ENCODE data around the gene CHKB. TPM values are rescaled to one million over a fixed set of nuclear protein-coding genes. Genes with fewer than 3 reads are reported as not detected.

The CHKB gene
- total and polyA plus RNA-seq, 10 of the 15 experiments (the other 5 are each of a cell fraction or from before 2014, with no cell fraction given): 10.0 to 93.9 (median 57.0) TPM

- TF ChIP-seq RAD21 (IDR thresholded peaks at IDR 0.05; ENCODE audit: insufficient read depth, low read depth, low read length) (peak; percentile 70), RFX5 (IDR thresholded peaks at IDR 0.05; ENCODE audit: low read depth, low read length) (no peak), ZSCAN29 (IDR thresholded peaks at IDR 0.05) (no peak), ATF7 (IDR thresholded peaks at IDR 0.05; ENCODE audit: low read depth) (no peak), TAF1 (IDR thresholded peaks at IDR 0.05; ENCODE audit: borderline replicate concordance, low read depth, low read length) (peak; percentile 52; the same call in 1 of the 2 replicates), ZZZ3 (IDR thresholded peaks at IDR 0.05; ENCODE audit: control insufficient read depth, insufficient read length, low read depth) (no peak), NFYA (IDR thresholded peaks at IDR 0.05; ENCODE audit: borderline replicate concordance, low read depth, low read length) (no peak), CHD4 (IDR thresholded peaks at IDR 0.05) (no peak), E4F1 (IDR thresholded peaks at IDR 0.05; ENCODE audit: borderline replicate concordance, partially characterized antibody) (no peak), CTCF (IDR thresholded peaks at IDR 0.05 in 2 of 3, conservative IDR thresholded peaks at IDR 0.05 in 1 of 3; ENCODE audit: control insufficient read depth in 2 of 3, extremely low read depth in 1 of 3, insufficient read depth in 1 of 3, low read depth in 3 of 3, low read length in 3 of 3) (peak; percentile 92 to 94 (median 92)), PAX8 (IDR thresholded peaks at IDR 0.05) (no peak)
- TF ChIP-seq, protein P1, sequence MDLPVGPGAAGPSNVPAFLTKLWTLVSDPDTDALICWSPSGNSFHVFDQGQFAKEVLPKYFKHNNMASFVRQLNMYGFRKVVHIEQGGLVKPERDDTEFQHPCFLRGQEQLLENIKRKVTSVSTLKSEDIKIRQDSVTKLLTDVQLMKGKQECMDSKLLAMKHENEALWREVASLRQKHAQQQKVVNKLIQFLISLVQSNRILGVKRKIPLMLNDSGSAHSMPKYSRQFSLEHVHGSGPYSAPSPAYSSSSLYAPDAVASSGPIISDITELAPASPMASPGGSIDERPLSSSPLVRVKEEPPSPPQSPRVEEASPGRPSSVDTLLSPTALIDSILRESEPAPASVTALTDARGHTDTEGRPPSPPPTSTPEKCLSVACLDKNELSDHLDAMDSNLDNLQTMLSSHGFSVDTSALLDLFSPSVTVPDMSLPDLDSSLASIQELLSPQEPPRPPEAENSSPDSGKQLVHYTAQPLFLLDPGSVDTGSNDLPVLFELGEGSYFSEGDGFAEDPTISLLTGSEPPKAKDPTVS (IDR thresholded peaks at IDR 0.05; ENCODE audit: low read depth, low read length): no peak
- TF ChIP-seq, protein P2, sequence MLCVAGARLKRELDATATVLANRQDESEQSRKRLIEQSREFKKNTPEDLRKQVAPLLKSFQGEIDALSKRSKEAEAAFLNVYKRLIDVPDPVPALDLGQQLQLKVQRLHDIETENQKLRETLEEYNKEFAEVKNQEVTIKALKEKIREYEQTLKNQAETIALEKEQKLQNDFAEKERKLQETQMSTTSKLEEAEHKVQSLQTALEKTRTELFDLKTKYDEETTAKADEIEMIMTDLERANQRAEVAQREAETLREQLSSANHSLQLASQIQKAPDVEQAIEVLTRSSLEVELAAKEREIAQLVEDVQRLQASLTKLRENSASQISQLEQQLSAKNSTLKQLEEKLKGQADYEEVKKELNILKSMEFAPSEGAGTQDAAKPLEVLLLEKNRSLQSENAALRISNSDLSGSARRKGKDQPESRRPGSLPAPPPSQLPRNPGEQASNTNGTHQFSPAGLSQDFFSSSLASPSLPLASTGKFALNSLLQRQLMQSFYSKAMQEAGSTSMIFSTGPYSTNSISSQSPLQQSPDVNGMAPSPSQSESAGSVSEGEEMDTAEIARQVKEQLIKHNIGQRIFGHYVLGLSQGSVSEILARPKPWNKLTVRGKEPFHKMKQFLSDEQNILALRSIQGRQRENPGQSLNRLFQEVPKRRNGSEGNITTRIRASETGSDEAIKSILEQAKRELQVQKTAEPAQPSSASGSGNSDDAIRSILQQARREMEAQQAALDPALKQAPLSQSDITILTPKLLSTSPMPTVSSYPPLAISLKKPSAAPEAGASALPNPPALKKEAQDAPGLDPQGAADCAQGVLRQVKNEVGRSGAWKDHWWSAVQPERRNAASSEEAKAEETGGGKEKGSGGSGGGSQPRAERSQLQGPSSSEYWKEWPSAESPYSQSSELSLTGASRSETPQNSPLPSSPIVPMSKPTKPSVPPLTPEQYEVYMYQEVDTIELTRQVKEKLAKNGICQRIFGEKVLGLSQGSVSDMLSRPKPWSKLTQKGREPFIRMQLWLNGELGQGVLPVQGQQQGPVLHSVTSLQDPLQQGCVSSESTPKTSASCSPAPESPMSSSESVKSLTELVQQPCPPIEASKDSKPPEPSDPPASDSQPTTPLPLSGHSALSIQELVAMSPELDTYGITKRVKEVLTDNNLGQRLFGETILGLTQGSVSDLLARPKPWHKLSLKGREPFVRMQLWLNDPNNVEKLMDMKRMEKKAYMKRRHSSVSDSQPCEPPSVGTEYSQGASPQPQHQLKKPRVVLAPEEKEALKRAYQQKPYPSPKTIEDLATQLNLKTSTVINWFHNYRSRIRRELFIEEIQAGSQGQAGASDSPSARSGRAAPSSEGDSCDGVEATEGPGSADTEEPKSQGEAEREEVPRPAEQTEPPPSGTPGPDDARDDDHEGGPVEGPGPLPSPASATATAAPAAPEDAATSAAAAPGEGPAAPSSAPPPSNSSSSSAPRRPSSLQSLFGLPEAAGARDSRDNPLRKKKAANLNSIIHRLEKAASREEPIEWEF (IDR thresholded peaks at IDR 0.05; ENCODE audit: insufficient replicate concordance, low read depth, low read length): no peak
Measured at GRCh38 chr22:50562523-50563412, 19.9 kb downstream of the CHKB start, which contains the start of gene SYCE3 (continued).

Measured in GM12878 (cell line).